Left ventricle myocardium inferior (tissue), 1 donor: ENCODE results near the gene SH2D3A. TPM values are rescaled to one million over a fixed set of nuclear protein-coding genes. Genes with fewer than 3 reads are reported as not detected.

ENCODE experiments used
- DNase-seq: peaks from one replicate; pipeline ENCODE4 v3.0.0-alpha.2; 2020
- H3K27ac ChIP-seq: fragments of 200-600 bp; replicated peaks from 2 replicates; pipeline ENCODE4 v1.8.0; 2021
- H3K27me3 ChIP-seq: fragments of 200-600 bp; 2 replicates; pipeline ENCODE4 v1.8.0; 2021; ENCODE audit warnings: low read depth
- H3K36me3 ChIP-seq: fragments of 200-600 bp; 2 replicates; pipeline ENCODE4 v1.8.0; 2021
- H3K4me1 ChIP-seq: fragments of 200-600 bp; 2 replicates; pipeline ENCODE4 v1.8.0; 2021
- H3K4me3 ChIP-seq: fragments of 200-600 bp; 2 replicates; pipeline ENCODE4 v1.8.0; 2021; ENCODE audit warnings: mild to moderate bottlenecking, moderate library complexity
- H3K9me3 ChIP-seq: fragments of 200-600 bp; replicated peaks from 2 replicates; pipeline ENCODE4 v1.8.0; 2021
- intact Hi-C: fragments of 100-400 bp; cut with micrococcal nuclease; formaldehyde crosslinking; loops from one replicate; pipeline ENCODE4 v1.11.0; 2022
- total RNA-seq: library from RNA; stranded (reverse); fragmentation: NEBNext Ultra II Directional; extraction: Animal tissue kit (Norgen Biotek cat#: 25700); gene quantifications from one replicate; pipeline ENCODE4 v1.2.1, GENCODE V29; 2021
- TF ChIP-seq, protein P1 (sequence below): fragments of 200-600 bp; IDR thresholded peaks from 2 replicates; pipeline ENCODE4 v1.8.0; 2021; ENCODE audit warnings: antibody characterized with exemption, mild to moderate bottlenecking, borderline replicate concordance
- donor health status: DM: no; HTN: yes; CAD: no; lungs with severe emphysema.

Gene SH2D3A
- total RNA-seq, 1 donor from 2014 or later = 0.14 TPM

- no peak overlapping the region for H3K4me3 ChIP-seq
- H3K27me3 ChIP-seq = peaks cover 64% of the 10 kb centered on the region
- DNase-seq = no peak
- no peaks in the 10 kb centered on the region for H3K9me3 ChIP-seq
- H3K4me1 ChIP-seq = no peaks in the 10 kb centered on the region
- no peak overlapping the region for H3K27ac ChIP-seq
- intact Hi-C loops = no loop called here
- TF ChIP-seq, protein P1, sequence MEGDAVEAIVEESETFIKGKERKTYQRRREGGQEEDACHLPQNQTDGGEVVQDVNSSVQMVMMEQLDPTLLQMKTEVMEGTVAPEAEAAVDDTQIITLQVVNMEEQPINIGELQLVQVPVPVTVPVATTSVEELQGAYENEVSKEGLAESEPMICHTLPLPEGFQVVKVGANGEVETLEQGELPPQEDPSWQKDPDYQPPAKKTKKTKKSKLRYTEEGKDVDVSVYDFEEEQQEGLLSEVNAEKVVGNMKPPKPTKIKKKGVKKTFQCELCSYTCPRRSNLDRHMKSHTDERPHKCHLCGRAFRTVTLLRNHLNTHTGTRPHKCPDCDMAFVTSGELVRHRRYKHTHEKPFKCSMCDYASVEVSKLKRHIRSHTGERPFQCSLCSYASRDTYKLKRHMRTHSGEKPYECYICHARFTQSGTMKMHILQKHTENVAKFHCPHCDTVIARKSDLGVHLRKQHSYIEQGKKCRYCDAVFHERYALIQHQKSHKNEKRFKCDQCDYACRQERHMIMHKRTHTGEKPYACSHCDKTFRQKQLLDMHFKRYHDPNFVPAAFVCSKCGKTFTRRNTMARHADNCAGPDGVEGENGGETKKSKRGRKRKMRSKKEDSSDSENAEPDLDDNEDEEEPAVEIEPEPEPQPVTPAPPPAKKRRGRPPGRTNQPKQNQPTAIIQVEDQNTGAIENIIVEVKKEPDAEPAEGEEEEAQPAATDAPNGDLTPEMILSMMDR = no peak
- no peaks in the 10 kb centered on the region for H3K36me3 ChIP-seq
These were observed 49.7 kb downstream of the SH2D3A start for GRCh38 chr19:6717441-6717971.

GRCh38 chr19:6717036-6717435 is 50.2 kb downstream of the SH2D3A start:
- no peak overlapping the region for H3K27ac ChIP-seq
- no peak for DNase-seq
- H3K9me3 ChIP-seq = no peaks in the 10 kb centered on the region
- H3K27me3 ChIP-seq = peaks cover 65% of the 10 kb centered on the region
- no peak overlapping the region for H3K4me3 ChIP-seq
- no peaks in the 10 kb centered on the region for H3K36me3 ChIP-seq
- no peaks in the 10 kb centered on the region for H3K4me1 ChIP-seq
- TF ChIP-seq, protein P1 = no peak
- intact Hi-C loops = no loop called here

DNA sequence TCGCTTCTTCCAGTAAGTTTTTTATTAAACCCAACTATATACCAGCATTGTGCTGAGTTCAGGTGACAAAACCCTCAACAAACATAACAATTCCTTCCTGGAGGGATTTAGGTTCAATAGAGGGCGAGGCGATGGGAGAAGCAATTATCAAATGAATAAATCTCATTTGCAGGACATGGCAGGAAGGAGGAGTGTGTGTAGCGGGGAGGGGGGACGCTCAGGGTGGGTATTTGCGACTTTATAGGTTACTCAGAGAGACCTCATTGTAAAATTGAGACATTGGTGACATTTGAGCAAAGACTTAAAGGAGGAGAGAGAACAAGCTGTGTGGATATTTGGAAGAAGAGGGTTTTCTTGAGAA is 50.6 kb downstream of the SH2D3A start:
- Histone ChIP-seq H3K4me3 (no peak overlapping the region), H3K27me3 (peaks cover 70% of the 10 kb centered on the region), H3K36me3 (no peaks in the 10 kb centered on the region), H3K4me1 (no peaks in the 10 kb centered on the region), H3K27ac (no peak overlapping the region), H3K9me3 (no peaks in the 10 kb centered on the region)
- intact Hi-C loops = no loop called here
- no peak for DNase-seq
- TF ChIP-seq, protein P1 = no peak

DNA sequence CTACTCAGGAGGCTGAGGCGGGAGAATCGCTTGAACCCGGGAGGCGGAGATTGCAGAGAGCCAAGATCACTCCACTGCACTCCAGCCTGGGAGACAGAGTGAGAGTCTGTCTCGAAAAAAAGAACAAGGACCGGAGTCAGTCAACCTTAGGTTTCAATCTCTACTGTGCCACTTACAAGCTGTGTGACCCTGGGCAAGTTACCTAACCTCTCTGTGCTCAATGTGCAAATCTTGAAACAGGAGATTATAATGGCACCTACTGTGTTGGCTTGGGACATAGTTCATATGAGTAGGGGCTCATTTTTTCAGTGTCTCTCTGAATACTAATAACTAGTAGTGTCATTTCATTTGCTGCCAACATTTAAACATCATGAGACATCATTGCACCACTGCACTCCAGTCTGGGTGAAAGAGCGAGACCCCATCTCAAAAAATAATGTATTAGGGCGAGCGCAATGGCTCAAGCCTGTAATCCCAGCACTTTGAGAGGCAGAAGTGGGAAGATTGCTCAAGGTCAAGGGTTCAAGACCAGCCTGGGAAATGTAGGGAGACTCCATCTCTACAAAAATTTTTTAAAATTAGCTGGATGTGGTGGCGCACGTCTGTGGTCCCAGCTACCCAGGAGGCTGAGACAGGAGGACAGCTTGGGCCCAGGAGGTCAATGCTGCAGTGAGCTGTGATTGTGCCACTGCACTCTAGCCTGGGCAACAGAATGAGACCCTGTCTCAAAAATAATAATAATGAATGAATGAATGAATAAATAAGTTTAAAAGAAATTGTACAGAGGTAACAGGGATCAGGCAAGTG is 52.3 kb downstream of the SH2D3A start:
- Histone ChIP-seq H3K4me3 (no peak overlapping the region), H3K9me3 (no peaks in the 10 kb centered on the region), H3K27ac (no peak overlapping the region), H3K36me3 (no peaks in the 10 kb centered on the region), H3K4me1 (no peaks in the 10 kb centered on the region), H3K27me3 (peaks cover 78% of the 10 kb centered on the region)
- intact Hi-C loops = no loop called here
- DNase-seq = no peak
- TF ChIP-seq, protein P1 = no peak

GRCh38 chr19:6713773-6714692 is 53.2 kb downstream of the SH2D3A start:
- H3K4me3 ChIP-seq = no peak overlapping the region
- DNase-seq = no peak
- intact Hi-C loops = no loop called here
- no peak overlapping the region for H3K27ac ChIP-seq
- no peaks in the 10 kb centered on the region for H3K9me3 ChIP-seq
- H3K36me3 ChIP-seq = no peaks in the 10 kb centered on the region
- H3K27me3 ChIP-seq = peaks cover 84% of the 10 kb centered on the region
- TF ChIP-seq, protein P1 = no peak
- H3K4me1 ChIP-seq = no peaks in the 10 kb centered on the region
